ENCODE measurements around the gene AP5Z1.
A peak's percentile ranks its signal among the peaks of the same experiment; 100 is the strongest.

AP5Z1 gene

GRCh38 chr7:4747013-4747412, 28.4 kb upstream of the AP5Z1 start:
- DNase-seq, result no peak

GRCh38 chr7:4747746-4748145, 27.7 kb upstream of the AP5Z1 start:
- no peak for DNase-seq

- no peak for DNase-seq
These were observed 27.2 kb upstream of the AP5Z1 start for GRCh38 chr7:4748231-4748681.

- no peak for DNase-seq
These were observed 26.1 kb upstream of the AP5Z1 start for GRCh38 chr7:4749363-4749762.

GRCh38 chr7:4749798-4750197, 25.6 kb upstream of the AP5Z1 start:
- DNase-seq, result no peak

GRCh38 chr7:4751398-4751947, 23.9 kb upstream of the AP5Z1 start:
- DNase-seq, result no peak

- DNase-seq, result peak; percentile 97
These were observed 21.6 kb upstream of the AP5Z1 start for GRCh38 chr7:4753598-4754432.

- no peak for DNase-seq
These were observed 20.9 kb upstream of the AP5Z1 start for GRCh38 chr7:4754433-4755010.

GRCh38 chr7:4755045-4755444, 20.4 kb upstream of the AP5Z1 start:
- no peak for DNase-seq

- DNase-seq, result no peak
These were observed 17.3 kb upstream of the AP5Z1 start for GRCh38 chr7:4758111-4758510.

GRCh38 chr7:4758791-4759190, 16.6 kb upstream of the AP5Z1 start:
- DNase-seq, result no peak

GRCh38 chr7:4759211-4759610, 16.2 kb upstream of the AP5Z1 start:
- DNase-seq, result no peak

- DNase-seq, result no peak
These were observed 14.5 kb upstream of the AP5Z1 start for GRCh38 chr7:4760952-4761351.

GRCh38 chr7:4762121-4763055, 13.0 kb upstream of the AP5Z1 start:
- DNase-seq, result no peak

- no peak for DNase-seq
These were observed 12.2 kb upstream of the AP5Z1 start for GRCh38 chr7:4763091-4763793.

GRCh38 chr7:4763794-4764185, 11.6 kb upstream of the AP5Z1 start:
- DNase-seq, result no peak

- no peak for DNase-seq
These were observed 10.9 kb upstream of the AP5Z1 start for GRCh38 chr7:4764402-4765007.

- no peak for DNase-seq
These were observed 9.5 kb upstream of the AP5Z1 start for GRCh38 chr7:4765776-4766490.

GRCh38 chr7:4766666-4767519, 8.5 kb upstream of the AP5Z1 start:
- DNase-seq, result no peak
